SK-N-SH (cell line): Measurements from ENCODE around the gene MYCBPAP.

ENCODE experiments used
- POLR2AphosphoS5 ChIP-seq: IDR thresholded peaks from 2 replicates; pipeline ENCODE4 v1.6.1; 2012; ENCODE audit warnings: low read depth, low read length
- RAD21 ChIP-seq: IDR thresholded peaks from 2 replicates; pipeline ENCODE4 v1.6.1; 2012; ENCODE audit warnings: mild to moderate bottlenecking, low read length
- REST ChIP-seq: IDR thresholded peaks from 2 replicates; pipeline ENCODE4 v1.6.1; 2012; ENCODE audit warnings: mild to moderate bottlenecking, low read depth, low read length, moderate library complexity

GRCh38 chr17:50461550-50462132 lies 46.6 kb upstream of the MYCBPAP start:
- TF ChIP-seq POLR2AphosphoS5 = no peak
- no peak for TF ChIP-seq REST
- TF ChIP-seq RAD21 = no peak
